Measurements from ENCODE around the gene CXorf65.

CXorf65 gene

DNA sequence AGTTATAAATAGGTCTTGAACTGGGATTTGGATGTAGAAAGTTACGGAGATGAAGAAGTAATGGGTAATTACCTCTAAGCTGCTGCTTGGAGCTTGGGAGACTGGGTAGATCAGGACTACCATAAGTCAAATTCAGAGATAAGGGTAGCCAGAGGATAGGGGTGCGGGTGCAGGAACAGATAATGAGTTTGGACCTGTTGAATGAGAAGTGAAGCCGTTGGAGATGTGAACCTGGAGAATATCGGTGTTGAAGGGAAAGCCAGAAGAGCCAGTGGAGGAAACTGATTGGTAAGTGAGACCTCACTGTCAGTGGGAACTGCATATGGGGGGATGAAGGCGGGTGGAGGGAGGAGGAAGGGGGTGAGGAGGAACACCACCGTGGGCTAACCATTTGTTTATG lies 11.5 kb downstream of the CXorf65 start:
- in situ Hi-C loops (cut with MboI; ENCODE audit: low pct_unique_long_range_greater_than_20kb, low sequenced_read_pairs, unreplicated experiment) = no loop called here
- TF ChIP-seq, protein P1, sequence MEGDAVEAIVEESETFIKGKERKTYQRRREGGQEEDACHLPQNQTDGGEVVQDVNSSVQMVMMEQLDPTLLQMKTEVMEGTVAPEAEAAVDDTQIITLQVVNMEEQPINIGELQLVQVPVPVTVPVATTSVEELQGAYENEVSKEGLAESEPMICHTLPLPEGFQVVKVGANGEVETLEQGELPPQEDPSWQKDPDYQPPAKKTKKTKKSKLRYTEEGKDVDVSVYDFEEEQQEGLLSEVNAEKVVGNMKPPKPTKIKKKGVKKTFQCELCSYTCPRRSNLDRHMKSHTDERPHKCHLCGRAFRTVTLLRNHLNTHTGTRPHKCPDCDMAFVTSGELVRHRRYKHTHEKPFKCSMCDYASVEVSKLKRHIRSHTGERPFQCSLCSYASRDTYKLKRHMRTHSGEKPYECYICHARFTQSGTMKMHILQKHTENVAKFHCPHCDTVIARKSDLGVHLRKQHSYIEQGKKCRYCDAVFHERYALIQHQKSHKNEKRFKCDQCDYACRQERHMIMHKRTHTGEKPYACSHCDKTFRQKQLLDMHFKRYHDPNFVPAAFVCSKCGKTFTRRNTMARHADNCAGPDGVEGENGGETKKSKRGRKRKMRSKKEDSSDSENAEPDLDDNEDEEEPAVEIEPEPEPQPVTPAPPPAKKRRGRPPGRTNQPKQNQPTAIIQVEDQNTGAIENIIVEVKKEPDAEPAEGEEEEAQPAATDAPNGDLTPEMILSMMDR (IDR thresholded peaks at IDR 0.05; ENCODE audit: extremely low read depth, insufficient read depth, missing control alignments) = no peak
- DNase-seq (ENCODE audit: low spot score) = no peak

DNA sequence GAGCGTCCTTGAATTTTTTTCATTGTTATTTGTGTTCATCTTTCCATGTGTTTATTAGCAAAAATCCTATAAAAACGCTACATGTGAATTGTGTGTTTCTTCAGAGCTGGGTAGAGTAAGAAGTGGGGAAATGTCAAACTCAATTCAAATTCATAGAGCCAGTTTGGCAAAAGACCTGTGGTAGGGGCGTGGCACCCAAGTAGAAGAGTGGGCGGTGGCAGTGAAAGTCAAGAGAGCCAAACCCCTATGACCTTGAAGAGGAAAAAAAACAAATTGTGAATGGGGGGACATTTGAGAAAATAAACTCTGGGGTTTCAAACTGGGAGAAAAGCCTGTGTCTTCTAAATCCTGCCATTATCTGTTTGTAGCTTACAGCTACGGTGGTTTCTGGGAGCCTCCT lies 15.3 kb downstream of the CXorf65 start:
- TF ChIP-seq, protein P1 (IDR thresholded peaks at IDR 0.05; ENCODE audit: extremely low read depth, insufficient read depth, missing control alignments) = no peak
- in situ Hi-C loops (cut with MboI; ENCODE audit: low pct_unique_long_range_greater_than_20kb, low sequenced_read_pairs, unreplicated experiment) = no loop called here
- DNase-seq (ENCODE audit: low spot score) = no peak

DNA sequence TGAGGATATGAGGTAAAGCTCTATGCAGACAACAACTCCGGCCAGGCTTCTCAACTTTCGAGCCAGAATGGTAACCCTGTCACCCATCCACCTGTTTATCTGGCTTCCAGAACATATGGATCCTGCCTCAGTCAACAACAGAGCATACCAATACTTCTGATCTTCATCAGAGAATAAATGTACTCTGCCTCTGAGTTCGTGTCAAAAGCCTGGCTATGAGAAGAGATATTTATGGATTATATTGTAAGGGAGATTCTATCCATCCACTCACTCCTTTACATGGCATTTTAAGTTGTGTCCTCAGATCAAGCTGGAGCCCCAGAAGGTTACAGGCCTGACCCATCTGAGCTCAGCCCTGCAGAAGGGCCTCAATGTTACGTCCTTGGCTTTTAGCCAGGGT lies 20.6 kb downstream of the CXorf65 start:
- in situ Hi-C loops (cut with MboI; ENCODE audit: low pct_unique_long_range_greater_than_20kb, low sequenced_read_pairs, unreplicated experiment) = no loop called here
- TF ChIP-seq, protein P1 (IDR thresholded peaks at IDR 0.05; ENCODE audit: extremely low read depth, insufficient read depth, missing control alignments) = no peak
- no peak for DNase-seq (ENCODE audit: low spot score)

DNA sequence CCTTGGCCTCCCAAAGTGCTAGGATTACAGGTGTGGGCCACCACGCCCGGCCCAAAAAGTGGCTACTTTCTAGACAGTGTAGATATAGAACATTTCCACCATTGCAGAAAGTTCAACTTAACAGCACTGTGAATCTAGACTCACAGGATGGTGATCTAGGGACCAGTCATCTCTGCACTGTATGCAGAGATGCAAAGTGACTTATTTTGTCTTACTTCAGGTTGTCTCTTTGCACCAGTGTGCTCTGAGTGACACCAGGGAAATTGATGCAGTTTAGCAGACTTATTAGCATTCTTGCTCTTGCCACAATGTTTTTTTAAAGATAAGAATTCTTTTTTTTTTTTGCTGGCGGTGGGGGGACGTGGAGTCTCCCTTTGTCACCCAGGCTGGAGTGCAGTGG lies 23.7 kb downstream of the CXorf65 start:
- in situ Hi-C loops (cut with MboI; ENCODE audit: low pct_unique_long_range_greater_than_20kb, low sequenced_read_pairs, unreplicated experiment) = no loop called here
- no peak for DNase-seq (ENCODE audit: low spot score)
- TF ChIP-seq, protein P1 (IDR thresholded peaks at IDR 0.05; ENCODE audit: extremely low read depth, insufficient read depth, missing control alignments) = no peak

DNA sequence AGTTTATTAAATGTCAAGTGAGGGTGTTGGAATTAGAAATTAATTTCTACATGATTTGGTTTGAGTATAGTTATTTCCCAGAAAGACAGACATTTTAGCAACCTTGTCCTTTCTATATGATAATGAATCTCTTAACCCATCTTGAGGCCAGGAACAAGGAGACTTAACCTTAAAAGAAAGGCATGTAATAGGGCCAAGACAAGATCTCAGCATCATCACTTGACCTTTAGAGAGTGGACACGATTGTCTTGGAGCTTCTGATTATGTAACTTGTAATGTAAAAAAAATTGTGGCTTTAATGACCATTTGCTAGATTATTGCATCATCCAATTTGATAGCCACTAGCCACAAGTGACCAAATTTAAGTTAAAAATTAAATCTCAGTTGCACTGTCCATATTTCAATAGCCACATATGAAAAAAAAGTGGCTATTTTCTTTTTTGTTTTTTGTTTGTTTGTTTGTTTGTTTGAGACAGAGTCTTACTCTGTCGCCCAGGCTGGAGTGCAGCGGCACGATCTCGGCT lies 24.4 kb downstream of the CXorf65 start:
- in situ Hi-C loops (cut with MboI; ENCODE audit: low pct_unique_long_range_greater_than_20kb, low sequenced_read_pairs, unreplicated experiment) = no loop called here
- no peak for DNase-seq (ENCODE audit: low spot score)
- TF ChIP-seq, protein P1 (IDR thresholded peaks at IDR 0.05; ENCODE audit: extremely low read depth, insufficient read depth, missing control alignments) = no peak

DNA sequence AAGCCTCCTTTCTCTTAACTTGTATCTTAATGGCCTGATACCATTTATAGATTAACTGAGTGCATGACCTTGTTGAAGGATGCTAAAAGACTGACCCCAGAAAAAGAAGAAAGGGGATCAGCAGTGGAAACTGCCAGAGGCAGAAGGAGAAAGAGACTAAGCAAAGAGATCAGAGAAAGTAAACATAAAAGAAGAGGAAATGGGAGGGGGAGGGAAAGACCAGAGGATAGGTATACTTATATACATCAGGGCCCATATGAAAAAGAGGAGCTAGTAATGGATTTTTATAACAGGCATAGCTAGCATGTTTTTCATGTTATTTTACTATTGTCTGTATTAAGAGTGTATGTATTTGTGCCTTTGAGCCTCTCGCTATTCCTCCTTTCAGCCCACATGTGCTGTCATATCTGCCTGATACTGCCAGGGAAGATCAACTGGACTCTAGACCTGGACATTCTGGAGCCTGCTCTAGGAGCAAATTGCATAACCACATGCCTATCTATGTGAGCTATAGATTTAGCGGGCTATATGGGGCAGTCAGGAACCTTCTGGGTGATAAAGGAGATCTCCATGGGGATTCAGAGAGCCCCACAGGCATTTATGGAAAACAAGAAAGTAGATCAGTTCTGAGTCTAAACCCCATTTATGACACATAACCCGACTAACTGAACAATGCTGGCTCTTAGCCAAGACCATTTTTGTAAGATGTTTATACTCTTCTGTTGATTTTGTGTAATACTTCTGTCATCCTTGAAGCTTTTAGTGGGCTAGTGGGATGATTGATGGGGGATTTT lies 25.0 kb downstream of the CXorf65 start:
- in situ Hi-C loops (cut with MboI; ENCODE audit: low pct_unique_long_range_greater_than_20kb, low sequenced_read_pairs, unreplicated experiment) = no loop called here
- DNase-seq (ENCODE audit: low spot score) = no peak
- TF ChIP-seq, protein P1 (IDR thresholded peaks at IDR 0.05; ENCODE audit: extremely low read depth, insufficient read depth, missing control alignments) = no peak
